ENCODE results near the gene MRC2. TPM values are rescaled to one million over a fixed set of nuclear protein-coding genes. Genes with fewer than 3 reads are reported as not detected.

MRC2 gene
- total RNA-seq, 2 experiments from 2014 or later: 8.1 to 9.0 TPM

- DNase-seq (no peak), ATAC-seq (no peak)
- H3K27me3 Mint-ChIP-seq: peaks cover 3% of the 10 kb centered on the region
- ChIA-PET CTCF (interaction anchor here (1.4 kb wide), 1 partner anchor 695 kb away, joined by 3 read pairs; no protein-coding TSS in a partner anchor), POLR2A (no interaction called here)
- H3K9me3 Mint-ChIP-seq: peaks cover 4% of the 10 kb centered on the region
- H3K27ac Mint-ChIP-seq: no peak overlapping the region
- no peaks in the 10 kb centered on the region for H3K4me1 Mint-ChIP-seq (ENCODE audit: low read depth)
- intact Hi-C loops (cut with micrococcal nuclease): no loop called here
- H3K36me3 Mint-ChIP-seq (ENCODE audit: low read depth): no peaks in the 10 kb centered on the region
- H3K4me3 Mint-ChIP-seq: no peak overlapping the region
- no peak for TF ChIP-seq CTCF (IDR thresholded peaks at IDR 0.05)
These were observed 84.7 kb downstream of the MRC2 start for GRCh38 chr17:62712171-62712581.

GRCh38 chr17:62713086-62713881 lies 85.8 kb downstream of the MRC2 start:
- TF ChIP-seq CTCF (IDR thresholded peaks at IDR 0.05): no peak
- POLR2A ChIA-PET: no interaction called here
- CTCF ChIA-PET: no interaction called here
- Mint-ChIP-seq H3K36me3 (ENCODE audit: low read depth) (no peaks in the 10 kb centered on the region), H3K4me1 (ENCODE audit: low read depth) (no peaks in the 10 kb centered on the region), H3K4me3 (no peak overlapping the region), H3K27ac (no peak overlapping the region), H3K9me3 (peaks cover 3% of the 10 kb centered on the region), H3K27me3 (no peaks in the 10 kb centered on the region)
- DNase-seq (no peak), ATAC-seq (no peak)
- intact Hi-C loops (cut with micrococcal nuclease): no loop called here

GRCh38 chr17:62714016-62714777 lies 86.7 kb downstream of the MRC2 start:
- no peaks in the 10 kb centered on the region for H3K36me3 Mint-ChIP-seq (ENCODE audit: low read depth)
- H3K9me3 Mint-ChIP-seq: no peaks in the 10 kb centered on the region
- no peak for DNase-seq
- H3K27me3 Mint-ChIP-seq: no peaks in the 10 kb centered on the region
- intact Hi-C loops (cut with micrococcal nuclease): no loop called here
- TF ChIP-seq CTCF (IDR thresholded peaks at IDR 0.05): no peak
- no peak overlapping the region for H3K27ac Mint-ChIP-seq
- ATAC-seq: no peak
- no peak overlapping the region for H3K4me3 Mint-ChIP-seq
- POLR2A ChIA-PET: interaction anchor here (0.6 kb wide), 2 partner anchors 9 to 671 kb away, joined by 3 read pairs; no protein-coding TSS in a partner anchor
- peaks cover 6% of the 10 kb centered on the region for H3K4me1 Mint-ChIP-seq (ENCODE audit: low read depth)
- CTCF ChIA-PET: no interaction called here

GRCh38 chr17:62715882-62716390 lies 88.5 kb downstream of the MRC2 start:
- Mint-ChIP-seq H3K9me3 (no peaks in the 10 kb centered on the region), H3K4me1 (ENCODE audit: low read depth) (peaks cover 12% of the 10 kb centered on the region), H3K27me3 (peaks cover 9% of the 10 kb centered on the region), H3K27ac (no peak overlapping the region), H3K36me3 (ENCODE audit: low read depth) (no peaks in the 10 kb centered on the region), H3K4me3 (no peak overlapping the region)
- TF ChIP-seq CTCF (IDR thresholded peaks at IDR 0.05): no peak
- DNase-seq (no peak), ATAC-seq (no peak)
- intact Hi-C loops (cut with micrococcal nuclease): no loop called here
- ChIA-PET POLR2A (no interaction called here), CTCF (no interaction called here)
